Measurements from ENCODE around the gene RILPL1.
"Not testable (repeated sequence)": the region's sequence is repeated elsewhere in the genome, so short reads cannot be mapped to it uniquely, and the experiment has no call there.

RILPL1 gene

DNA sequence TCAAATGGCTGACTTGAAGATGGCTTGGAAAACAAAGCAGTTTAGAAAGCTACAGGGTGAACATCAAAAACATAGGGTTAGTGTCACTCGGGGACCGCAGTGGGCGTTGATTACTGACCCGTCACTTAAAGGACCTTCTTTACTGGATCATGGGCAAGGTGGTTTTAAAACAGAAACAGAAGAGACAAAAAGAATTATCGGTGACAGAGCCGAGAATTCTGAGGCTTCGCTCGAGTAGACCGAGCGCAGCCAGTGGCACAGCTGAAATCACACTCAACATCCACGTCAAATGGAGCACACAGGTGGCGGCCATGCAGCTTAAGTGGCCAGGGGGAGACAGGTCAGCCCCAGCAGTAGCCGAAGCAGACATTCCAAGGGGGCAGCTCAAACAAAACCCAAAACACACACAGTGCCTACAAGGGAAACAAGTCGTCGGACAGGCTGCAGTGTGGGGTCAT lies 58.2 kb downstream of the RILPL1 start:
- in situ Hi-C loops (cut with MboI; ENCODE audit: low pct_unique_long_range_greater_than_20kb, low sequenced_read_pairs) = no loop called here
- DNase-seq = no peak

DNA sequence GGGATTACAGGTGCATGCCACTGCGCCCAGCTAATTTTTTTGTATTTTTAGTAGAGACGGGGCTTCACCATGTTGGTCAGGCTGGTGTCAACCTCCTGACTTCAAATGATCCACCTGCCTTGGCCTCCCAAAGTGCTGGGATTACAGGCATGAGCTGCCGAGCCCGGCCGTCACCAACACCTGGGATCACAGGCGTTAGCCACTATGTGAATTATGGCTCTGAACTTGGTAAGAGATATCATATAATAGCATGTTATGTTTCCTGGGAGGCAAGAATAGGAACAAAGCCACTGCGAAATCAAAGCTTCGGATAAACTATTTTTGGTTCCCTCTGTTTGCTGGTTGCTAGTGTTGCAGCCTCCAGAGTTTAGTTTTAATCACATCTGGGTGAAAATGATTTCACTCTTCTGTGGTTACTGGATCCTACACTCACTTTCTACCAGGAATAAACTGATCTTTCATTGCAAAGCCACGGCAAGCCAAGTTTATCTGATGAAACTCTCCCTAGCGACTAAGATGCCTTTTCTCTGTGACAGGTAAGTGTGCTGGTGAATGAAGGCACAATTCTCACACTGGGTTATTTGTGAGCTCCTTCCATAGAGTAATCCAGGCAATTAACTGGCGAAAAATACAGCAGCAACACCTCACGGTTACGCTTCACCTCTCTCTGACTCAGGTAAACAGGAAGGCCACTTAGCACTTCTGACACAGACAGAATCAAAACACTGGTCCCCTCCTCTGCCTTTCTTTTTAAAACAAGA lies 58.9 kb downstream of the RILPL1 start:
- DNase-seq = no peak
- in situ Hi-C loops (cut with MboI; ENCODE audit: low pct_unique_long_range_greater_than_20kb, low sequenced_read_pairs) = no loop called here

DNA sequence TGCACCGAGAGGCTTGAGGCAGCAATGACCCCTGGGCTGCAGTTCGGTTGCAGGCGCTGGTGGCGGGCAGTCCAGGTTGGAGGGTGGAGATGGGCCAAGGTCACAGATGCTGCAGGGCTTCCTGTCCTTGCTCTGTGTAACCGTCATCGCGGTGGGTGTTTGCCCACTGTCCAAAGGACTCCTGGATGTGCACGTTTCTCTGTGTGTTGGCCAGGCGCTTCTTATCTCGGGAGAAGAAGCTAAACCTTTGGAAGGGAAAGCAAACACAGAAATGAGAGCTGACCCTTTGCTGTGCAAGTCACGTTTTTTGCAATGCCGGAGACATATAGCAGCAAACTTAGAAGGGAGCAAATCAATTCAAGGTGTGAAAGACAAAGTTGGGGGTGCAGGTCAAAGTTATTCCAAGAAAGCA lies 61.1 kb downstream of the RILPL1 start:
- no peak for DNase-seq
- in situ Hi-C loops (cut with MboI; ENCODE audit: low pct_unique_long_range_greater_than_20kb, low sequenced_read_pairs) = no loop called here

DNA sequence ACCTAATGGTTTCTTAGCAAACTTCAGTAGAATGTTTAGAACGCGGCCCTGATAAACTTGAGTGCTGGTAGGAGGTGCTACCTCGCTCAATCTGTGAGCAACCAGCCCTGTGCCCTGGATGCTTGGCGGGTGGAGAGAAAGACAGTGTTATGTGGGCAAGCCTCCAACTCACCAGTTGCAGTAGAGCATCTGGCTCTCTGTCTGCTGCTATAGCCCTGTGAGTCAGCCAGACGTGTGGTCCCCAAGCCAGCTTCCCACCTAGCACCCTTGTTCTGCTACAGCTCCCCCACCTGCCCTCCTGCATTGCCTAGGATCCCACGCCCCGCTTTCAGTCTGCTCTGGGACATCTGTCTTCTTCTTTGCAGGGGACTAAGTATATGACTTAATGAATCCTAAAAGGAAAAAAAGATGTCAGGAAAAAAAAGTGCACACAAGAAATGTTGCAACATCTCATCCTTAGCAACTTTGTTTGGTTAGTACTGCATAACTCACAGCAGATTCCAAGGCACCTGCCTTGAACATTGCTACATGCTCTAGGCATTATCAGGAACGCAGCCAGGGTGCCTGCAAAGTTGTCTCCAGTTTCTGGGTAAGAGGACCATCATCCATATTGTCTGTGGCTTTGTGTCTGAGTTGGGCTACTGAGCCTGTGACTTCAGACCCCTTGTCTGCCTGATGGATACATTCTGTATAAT lies 62.0 kb downstream of the RILPL1 start:
- DNase-seq = no peak
- in situ Hi-C loops (cut with MboI; ENCODE audit: low pct_unique_long_range_greater_than_20kb, low sequenced_read_pairs) = no loop called here

DNA sequence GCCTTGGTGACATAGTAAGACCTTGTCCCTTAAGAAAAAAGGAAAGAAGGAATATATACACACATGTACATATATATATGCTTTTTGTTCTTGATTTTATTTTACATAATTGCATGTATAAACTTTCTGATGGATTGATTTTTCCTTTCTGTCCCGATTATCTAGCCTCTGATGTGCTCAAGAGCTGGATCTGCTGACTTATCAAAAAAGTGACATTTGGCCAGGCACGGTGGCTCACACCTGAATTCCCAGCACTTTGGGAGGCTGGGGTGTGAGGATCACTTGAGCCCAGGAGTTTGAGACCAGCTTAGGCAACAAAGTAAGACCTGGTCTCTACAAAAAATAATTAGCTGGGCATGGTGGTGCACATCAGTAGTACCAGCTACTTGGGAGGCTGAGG lies 63.5 kb downstream of the RILPL1 start:
- in situ Hi-C loops (cut with MboI; ENCODE audit: low pct_unique_long_range_greater_than_20kb, low sequenced_read_pairs) = no loop called here
- no peak for DNase-seq

DNA sequence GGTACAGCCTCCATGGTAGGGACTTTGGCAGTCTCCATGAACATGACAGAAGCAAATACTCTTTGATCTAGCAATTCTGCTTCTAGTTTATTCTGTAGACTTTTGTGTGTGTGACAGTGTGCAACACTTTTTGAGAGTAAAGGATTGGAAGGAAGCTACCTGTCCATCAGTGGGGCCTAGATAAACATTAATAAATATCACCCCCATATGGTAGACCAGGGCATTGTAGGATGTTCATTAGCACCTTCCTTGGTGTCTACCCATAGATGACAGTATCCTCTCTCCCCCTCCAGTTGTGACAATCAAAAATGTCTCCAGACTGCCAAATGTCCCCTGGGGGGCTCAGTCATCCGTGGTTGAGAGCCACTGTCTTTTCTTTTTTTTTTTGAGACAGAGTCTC lies 64.7 kb downstream of the RILPL1 start:
- in situ Hi-C loops (cut with MboI; ENCODE audit: low pct_unique_long_range_greater_than_20kb, low sequenced_read_pairs) = no loop called here
- peak; percentile 32 for DNase-seq

DNA sequence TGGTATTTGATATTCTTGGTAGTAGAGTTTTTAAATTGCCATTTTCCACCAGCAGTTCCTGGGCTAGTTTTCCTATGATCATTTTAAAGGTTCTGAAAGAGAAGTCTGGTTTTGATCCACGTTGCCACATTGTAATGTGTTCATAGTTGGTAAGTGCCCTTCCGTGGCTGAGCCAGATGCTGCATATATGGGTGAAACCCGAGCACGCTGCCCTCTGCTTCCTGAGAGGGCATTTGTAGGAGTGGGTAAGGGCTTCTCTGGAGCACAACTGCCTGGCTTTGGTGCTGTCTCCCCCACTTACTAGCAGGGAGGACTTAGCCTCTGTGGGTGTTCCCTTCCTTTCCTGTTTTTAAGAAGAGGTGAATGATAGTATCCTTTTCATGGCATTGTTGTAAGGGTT lies 68.4 kb downstream of the RILPL1 start:
- DNase-seq = no peak
- in situ Hi-C loops (cut with MboI; ENCODE audit: low pct_unique_long_range_greater_than_20kb, low sequenced_read_pairs) = no loop called here

DNA sequence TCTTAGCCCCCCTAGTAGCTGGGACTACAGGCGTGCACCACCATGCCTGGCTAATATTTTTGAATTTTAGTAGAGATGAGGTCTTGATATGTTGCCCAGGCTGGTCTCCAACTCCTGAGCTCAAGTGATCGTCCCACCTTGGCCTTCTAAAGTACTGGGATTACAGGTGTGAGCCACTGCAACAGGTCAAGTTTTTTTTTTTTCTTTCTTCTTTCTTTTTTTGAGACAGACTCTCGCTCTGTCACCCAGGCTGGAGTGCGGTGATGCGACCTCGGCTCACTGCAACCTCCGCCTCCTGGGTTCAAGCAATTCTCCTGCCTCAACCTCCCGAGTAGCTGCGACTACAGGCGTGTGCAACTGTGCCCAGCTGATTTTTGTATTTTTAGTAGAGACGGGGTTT lies 70.3 kb downstream of the RILPL1 start:
- DNase-seq; in situ Hi-C loops (cut with MboI; ENCODE audit: low pct_unique_long_range_greater_than_20kb, low sequenced_read_pairs): not testable (repeated sequence)

DNA sequence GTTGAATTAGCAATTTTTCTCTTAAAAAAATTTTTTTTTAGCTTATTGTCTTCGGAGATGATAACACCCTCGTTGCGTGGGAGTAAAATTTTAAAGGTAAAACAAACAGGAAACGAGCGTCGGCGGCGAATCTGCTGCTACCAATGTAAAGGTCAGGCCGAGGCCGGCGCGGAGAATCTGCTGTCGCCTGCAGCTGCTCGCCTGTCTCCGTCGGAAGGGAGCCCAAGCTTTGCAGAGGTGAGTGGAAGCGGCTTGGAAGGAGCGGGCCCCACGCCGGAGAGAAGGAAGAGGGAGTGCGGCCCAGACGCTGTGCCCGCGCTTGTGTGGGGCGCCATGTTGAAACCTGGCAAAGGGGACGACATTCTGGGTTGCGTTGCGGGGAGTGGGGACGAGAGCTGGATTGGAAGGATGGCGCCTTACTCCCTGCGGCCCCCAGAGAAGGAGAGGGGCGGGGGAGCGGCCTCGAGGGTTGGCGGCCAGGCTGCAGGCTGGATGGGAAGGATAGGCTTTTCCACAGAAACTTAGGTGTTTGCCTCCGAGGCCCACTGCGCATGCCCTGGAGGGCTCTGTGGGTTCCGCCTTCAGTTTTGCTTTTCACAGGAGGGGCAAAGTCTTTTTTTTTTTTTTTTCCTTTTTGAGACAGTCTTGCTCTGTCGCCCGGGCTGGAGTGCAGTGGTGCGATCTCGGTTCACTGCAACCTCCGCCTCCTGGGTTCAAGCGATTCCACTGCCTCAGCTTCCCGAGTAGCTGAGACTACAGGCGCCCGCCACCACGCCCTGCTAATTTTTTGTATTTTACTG lies 75.3 kb downstream of the RILPL1 start, which contains the start of gene SNRNP35:
SNRNP35 (plus strand) TSS at position 160 of the 800 bp plus-strand sequence. CDS start 7,402 bp downstream, outside the sequence.
- DNase-seq = peak; percentile 89
- in situ Hi-C loops (cut with MboI; ENCODE audit: low pct_unique_long_range_greater_than_20kb, low sequenced_read_pairs) = no loop called here

DNA sequence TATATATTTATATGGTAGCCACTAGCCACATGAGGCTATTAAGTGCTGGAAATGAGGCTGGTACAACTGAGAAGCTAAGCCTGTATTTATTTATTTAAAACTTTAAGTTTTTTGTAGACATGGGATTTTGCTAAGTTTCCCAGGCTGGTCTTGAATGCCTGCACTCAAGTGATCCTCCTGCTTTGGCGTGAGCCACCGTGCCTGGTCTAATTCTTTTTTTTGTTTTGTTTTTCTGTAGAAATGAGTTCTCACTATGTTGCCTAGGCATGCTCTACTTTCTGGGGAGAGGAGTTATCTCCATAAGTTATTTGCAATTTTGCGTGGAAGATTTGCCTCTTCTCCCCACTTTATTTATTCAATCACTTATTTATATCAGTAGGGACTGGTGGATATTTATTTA lies 80.4 kb downstream of the RILPL1 start:
- in situ Hi-C loops (cut with MboI; ENCODE audit: low pct_unique_long_range_greater_than_20kb, low sequenced_read_pairs) = no loop called here
- DNase-seq = peak; percentile 52

DNA sequence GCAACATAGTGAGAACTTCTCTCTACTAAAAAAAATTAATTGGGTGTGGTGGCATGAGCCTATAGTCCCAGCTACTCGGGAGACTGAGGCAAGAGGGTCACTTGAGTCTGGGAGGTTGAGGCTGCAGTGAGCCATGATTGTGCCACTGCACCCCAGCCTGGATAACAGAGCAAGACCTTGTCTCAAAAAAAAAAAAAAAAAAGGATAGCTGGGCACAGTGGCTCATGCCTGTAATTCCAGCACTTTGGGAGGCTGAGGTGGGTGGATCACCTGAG lies 81.3 kb downstream of the RILPL1 start:
- in situ Hi-C loops (cut with MboI; ENCODE audit: low pct_unique_long_range_greater_than_20kb, low sequenced_read_pairs) = not testable (repeated sequence)
- DNase-seq = peak; percentile 40

DNA sequence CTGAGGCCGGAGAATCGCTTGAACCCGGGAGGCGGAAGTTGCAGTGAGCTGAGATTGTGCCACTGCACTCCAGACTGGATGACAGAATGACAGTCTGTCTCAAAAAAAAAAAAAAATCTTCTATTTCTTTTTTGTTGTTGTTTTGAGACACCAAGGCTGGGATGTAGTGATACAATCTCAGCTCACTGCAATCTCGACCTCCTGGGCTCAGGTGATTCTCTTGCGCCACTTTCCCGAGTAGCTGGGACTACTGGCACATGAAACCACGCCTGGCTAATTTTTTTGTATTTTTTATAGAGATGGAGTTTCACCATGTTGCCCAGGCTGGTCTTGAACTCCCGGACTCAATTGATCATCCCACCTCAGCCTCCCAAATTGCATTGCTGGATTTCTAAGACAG lies 82.9 kb downstream of the RILPL1 start:
- in situ Hi-C loops (cut with MboI; ENCODE audit: low pct_unique_long_range_greater_than_20kb, low sequenced_read_pairs) = no loop called here
- no peak for DNase-seq

DNA sequence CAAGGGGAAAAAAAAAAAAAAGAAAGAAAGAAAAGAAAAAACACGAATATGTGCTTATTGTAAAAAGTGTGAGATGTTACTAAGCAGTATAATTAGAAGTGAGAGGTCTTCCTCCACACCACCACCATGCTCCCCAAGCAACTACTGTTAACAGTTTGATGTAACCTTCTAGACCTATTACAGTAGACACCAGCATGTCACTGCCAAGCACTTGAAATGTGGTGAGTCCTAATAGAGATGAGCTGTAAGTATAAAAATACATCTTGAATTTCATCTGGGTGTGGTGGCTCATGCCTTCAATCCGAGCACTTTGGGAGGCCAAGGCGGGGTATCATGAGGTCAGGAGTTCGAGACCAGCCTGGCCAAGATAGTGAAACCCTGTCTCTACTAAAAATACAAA lies 83.7 kb downstream of the RILPL1 start:
- in situ Hi-C loops (cut with MboI; ENCODE audit: low pct_unique_long_range_greater_than_20kb, low sequenced_read_pairs) = no loop called here
- DNase-seq = no peak

DNA sequence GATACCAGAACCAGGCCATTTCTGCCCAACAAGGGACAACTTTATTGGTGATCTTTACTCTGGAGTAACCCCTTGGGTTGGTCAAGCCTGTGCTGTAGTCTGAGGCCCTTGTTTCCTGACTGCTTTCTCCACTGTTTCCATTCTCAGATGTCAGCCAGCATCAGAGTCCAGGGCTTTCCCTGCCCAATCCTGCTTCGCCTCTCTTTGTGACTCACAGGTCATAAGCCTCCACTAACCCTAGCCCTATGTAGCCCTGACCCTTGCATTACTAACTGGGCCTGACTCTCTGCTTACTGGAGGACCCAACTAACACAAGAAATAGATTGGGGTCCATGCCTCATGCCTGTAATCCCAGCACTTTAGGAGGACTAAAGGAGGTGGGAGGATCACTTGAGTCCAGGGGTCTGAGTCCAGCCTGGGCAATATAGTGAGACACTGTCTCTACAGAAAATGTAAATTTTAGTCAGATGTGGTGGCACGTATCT lies 84.2 kb downstream of the RILPL1 start:
- in situ Hi-C loops (cut with MboI; ENCODE audit: low pct_unique_long_range_greater_than_20kb, low sequenced_read_pairs) = no loop called here
- no peak for DNase-seq

DNA sequence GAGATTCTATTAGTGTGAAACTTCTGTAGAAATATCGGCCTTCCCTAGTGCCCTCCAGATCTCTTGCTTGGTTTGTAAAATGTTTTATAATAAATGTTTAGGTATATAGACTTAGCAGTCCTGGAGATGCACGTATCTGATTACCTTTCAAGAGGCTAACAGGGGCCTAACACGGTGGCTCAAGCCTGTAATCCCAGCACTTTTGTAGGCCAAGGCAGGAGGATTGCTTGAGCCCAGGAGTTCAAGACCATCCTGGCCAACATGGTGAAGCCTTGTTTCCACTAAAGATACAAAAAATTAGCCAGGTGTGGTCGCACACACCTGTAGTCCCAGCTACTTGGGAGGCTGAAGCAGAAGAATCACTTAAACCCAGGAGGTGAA lies 87.2 kb downstream of the RILPL1 start:
- no peak for DNase-seq
- in situ Hi-C loops (cut with MboI; ENCODE audit: low pct_unique_long_range_greater_than_20kb, low sequenced_read_pairs) = no loop called here

DNA sequence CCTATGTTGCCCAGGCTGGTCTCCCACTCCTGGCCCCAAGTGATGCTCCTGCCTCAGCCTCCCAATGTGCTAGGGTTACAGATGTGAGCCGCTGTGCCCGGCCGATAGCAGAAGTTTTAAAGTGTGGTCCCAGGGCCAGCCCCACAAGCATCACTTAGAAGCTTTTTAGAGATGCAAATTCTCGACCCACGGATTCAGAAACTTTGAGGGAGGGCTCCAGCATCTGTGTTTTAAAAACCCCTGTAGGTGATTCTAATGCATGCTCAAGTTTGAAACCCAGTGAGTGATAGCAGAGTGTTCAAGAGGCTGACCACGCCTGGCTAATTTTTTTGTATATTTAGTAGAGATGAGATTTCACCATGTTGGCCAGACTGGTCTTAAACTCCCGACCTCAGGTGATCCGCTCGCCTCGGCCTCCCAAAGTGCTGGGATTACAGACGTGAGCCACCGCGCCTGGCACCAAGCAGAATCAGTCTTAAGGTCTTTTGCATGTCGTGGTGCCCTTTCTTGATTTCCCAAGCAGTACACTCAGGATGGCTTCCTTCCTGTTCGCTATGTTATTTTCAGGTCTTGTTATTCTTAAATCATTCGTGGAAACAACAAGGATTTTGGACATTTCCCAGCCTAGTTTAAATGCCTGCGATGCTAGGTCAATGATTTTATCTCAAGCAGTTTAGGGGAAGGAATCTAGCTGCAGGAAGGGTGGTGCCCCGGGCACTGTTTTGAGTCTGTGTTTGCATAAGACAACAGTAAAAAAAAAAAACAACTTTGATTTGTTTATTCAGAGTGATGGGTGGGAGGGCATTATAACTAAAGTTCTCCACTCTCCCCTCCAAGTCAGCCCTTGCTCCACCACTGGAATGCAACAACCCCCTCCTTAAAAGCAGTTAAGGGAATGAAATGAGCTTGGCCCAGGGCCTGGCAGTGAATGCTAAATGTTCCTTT lies 87.9 kb downstream of the RILPL1 start:
- in situ Hi-C loops (cut with MboI; ENCODE audit: low pct_unique_long_range_greater_than_20kb, low sequenced_read_pairs) = no loop called here
- no peak for DNase-seq

DNA sequence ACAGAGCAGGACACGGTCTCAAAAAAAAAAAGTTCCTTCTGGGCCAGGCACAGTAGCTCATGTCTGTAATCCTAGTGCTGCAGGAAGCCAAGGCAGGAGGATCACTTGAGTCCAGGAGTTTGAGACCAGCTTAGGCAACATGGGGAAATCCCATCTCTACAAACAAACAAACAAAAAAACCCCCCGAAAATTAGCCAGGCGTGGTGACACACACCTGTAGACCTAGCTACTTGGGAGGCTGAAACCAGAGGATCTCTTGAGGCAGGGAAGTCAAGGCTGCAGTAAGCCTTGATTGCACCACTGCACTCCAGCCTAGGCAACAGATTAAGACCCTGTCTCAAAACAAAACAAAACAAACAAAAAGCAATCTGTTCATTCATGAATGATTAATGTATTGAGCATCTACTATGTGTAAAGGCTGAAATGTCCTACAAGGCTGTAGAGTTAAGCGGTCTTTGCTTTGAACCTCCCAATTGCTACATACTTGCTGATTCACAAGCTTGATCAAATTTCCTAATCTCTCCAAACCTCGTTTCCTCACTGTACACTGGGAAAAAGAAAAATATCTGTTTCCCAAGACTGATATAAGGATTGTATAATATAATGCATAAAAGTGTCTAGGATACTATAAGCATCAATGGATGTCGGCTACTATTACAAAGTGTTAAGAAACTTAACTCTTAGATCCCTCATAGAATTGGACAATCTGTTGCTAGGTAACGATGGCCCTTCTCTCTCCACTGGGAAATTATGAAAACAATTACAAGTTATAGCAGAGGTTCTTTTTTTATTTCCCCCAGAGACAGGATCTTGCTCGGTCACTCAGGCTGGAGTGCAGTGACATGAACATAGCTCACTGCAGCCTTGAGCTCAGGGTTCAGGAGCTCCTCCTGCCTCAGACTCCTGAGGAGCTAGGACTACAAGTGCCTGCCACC lies 89.2 kb downstream of the RILPL1 start:
- in situ Hi-C loops (cut with MboI; ENCODE audit: low pct_unique_long_range_greater_than_20kb, low sequenced_read_pairs) = no loop called here

DNA sequence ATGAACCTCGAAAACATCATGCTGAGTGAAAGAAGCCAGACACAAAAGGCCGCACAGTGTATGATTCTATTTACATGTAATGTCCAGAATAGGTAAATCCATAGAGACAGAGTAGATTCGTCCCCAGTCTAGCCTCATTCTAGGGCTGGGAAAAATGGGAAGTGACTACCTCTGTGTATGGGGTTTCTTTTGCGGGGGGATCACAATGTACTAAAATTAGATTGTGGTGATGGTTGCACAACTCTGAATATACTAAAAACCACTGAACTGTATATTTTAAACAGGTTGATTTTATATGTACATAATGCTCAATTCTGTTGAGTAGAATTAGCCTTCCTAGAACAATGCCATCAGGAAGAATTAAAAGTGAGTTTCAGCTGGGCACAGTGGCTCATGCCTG lies 90.7 kb downstream of the RILPL1 start:
- DNase-seq = peak; percentile 83
- in situ Hi-C loops (cut with MboI; ENCODE audit: low pct_unique_long_range_greater_than_20kb, low sequenced_read_pairs) = no loop called here

More for the DNA sequence above, 89.2 kb downstream of the RILPL1 start:
- no peak for DNase-seq

Measured in KBM-7 (cell line).